Measurements from ENCODE around the gene ZNF43.
"Not testable (repeated sequence)": the region's sequence is repeated elsewhere in the genome, so short reads cannot be mapped to it uniquely, and the experiment has no call there.

- not testable (repeated sequence) for TF ChIP-seq ZC3H10 (CRISPR knock-in tag; IDR thresholded peaks at IDR 0.05); ARNTL (CRISPR knock-in tag; IDR thresholded peaks at IDR 0.05; ENCODE audit: borderline replicate concordance, low read depth); POU6F1 (CRISPR knock-in tag; IDR thresholded peaks at IDR 0.05; ENCODE audit: borderline replicate concordance, low read depth); OSR1 (CRISPR knock-in tag; IDR thresholded peaks at IDR 0.05); ZFP30 (CRISPR knock-in tag; IDR thresholded peaks at IDR 0.05); TSHZ2 (CRISPR knock-in tag; IDR thresholded peaks at IDR 0.05); CSRNP3 (CRISPR knock-in tag; IDR thresholded peaks at IDR 0.05); TCF4 (CRISPR knock-in tag; IDR thresholded peaks at IDR 0.05; ENCODE audit: borderline replicate concordance); PATZ1 (CRISPR knock-in tag; IDR thresholded peaks at IDR 0.05; ENCODE audit: borderline replicate concordance); TOX (CRISPR knock-in tag; IDR thresholded peaks at IDR 0.05; ENCODE audit: borderline replicate concordance); ISL1 (CRISPR knock-in tag; IDR thresholded peaks at IDR 0.05); GLIS3 (CRISPR knock-in tag; IDR thresholded peaks at IDR 0.05); CSDC2 (CRISPR knock-in tag; IDR thresholded peaks at IDR 0.05); RARB (CRISPR knock-in tag; IDR thresholded peaks at IDR 0.05)
Observed at GRCh38 chr19:21755555-21755954, 80.4 kb downstream of the ZNF43 start.

Data from SK-N-SH treated with all-trans-retinoic acid at 6 μM for 48 hours (cell line).